ENCODE data around the gene TECTA.
"Not testable (repeated sequence)": the region's sequence is repeated elsewhere in the genome, so short reads cannot be mapped to it uniquely, and the experiment has no call there.

TECTA gene

DNA sequence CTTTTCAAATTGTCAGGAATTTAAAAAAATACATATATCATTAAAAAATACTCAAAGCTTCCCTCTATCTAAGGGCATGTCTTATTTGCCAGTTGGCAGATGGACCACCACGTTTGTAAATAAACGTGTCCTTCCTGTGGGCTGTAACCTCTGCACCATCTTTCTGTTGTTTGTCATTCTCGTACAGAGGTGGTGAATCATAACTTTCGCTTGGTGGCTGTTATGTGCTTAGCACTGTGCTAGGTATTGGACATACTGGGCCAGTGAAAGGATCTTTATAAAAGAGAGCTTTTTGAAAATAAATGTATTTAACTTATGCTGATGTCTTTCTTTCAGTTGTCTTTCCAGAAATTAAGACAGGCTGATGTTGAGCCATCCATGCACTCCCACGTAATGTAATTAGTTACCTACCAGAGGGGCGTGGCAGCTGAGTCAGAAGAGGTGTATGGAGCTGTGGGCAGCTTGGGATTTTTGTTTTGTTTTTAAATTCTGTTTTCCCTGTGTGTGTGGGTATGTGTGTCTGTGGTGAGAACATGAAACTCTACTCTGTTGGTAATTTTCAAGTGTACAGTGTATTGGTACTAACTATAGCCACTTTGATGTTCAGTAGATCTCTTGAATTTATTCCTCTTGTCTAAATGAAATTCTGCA is 62.7 kb downstream of the TECTA start:
- no peak for DNase-seq (ENCODE audit: extremely low spot score)
- ChIA-PET CTCF (interaction anchor here (0.9 kb wide), 1 partner anchor 31 kb away, joined by 3 read pairs; no protein-coding TSS in a partner anchor), POLR2A (no interaction called here)
- no peak for TF ChIP-seq CTCF (IDR thresholded peaks at IDR 0.05; ENCODE audit: control extremely low read depth, extremely low read depth, low read depth, missing control alignments)

DNA sequence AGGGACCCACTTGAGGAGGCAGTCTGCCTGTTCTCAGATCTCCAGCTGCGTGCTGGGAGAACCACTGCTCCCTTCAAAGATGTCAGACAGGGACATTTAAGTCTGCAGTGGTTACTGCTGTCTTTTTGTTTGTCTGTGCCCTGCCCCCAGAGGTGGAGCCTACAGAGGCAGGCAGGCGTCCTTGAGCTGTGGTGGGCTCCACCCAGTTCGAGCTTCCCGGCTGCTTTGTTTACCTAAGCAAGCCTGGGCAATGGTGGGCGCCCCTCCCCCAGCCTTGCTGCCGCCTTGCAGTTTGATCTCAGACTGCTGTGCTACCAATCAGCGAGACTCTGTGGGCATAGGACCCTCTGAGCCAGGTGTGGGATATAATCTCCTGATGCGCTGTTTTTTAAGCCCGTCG is 76.6 kb downstream of the TECTA start:
- POLR2A ChIA-PET; CTCF ChIA-PET; DNase-seq (ENCODE audit: extremely low spot score): not testable (repeated sequence)

DNA sequence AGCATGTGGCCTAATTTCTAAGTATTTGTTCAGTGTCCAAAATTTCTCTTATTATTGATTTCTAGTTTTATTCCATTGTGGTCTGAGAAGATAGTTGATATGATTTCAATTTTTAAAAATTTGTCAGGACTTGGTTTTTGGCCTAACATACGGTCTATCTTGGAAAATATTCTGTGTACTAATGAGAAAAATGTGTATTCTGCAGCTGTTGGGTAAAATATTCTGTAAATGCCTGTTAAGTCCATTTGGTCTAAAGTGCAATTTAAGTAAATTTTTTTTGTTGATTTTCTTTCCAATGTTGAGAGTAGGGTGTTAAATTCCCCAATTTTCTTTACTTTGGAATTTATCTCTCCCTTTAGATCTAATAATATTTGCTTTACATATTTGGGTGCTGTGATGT is 78.3 kb downstream of the TECTA start:
- ChIA-PET POLR2A (no interaction called here), CTCF (interaction anchor here (4.3 kb wide), 1 partner anchor 14 kb away, joined by 22 read pairs; no protein-coding TSS in a partner anchor)
- no peak for DNase-seq (ENCODE audit: extremely low spot score)
- no peak for TF ChIP-seq CTCF (IDR thresholded peaks at IDR 0.05; ENCODE audit: control extremely low read depth, extremely low read depth, low read depth, missing control alignments)

- no peak for DNase-seq (ENCODE audit: extremely low spot score)
- no peak for TF ChIP-seq CTCF (IDR thresholded peaks at IDR 0.05; ENCODE audit: control extremely low read depth, extremely low read depth, low read depth, missing control alignments)
- POLR2A ChIA-PET = no interaction called here
- CTCF ChIA-PET = interaction anchor here (4.3 kb wide), 1 partner anchor 14 kb away, joined by 22 read pairs; no protein-coding TSS in a partner anchor
Observed at GRCh38 chr11:121180183-121180582, 79.1 kb downstream of the TECTA start.

- ChIA-PET POLR2A (no interaction called here), CTCF (no interaction called here)
- no peak for DNase-seq (ENCODE audit: extremely low spot score)
- TF ChIP-seq CTCF (IDR thresholded peaks at IDR 0.05; ENCODE audit: control extremely low read depth, extremely low read depth, low read depth, missing control alignments) = no peak
Observed at GRCh38 chr11:121188776-121189175, 87.7 kb downstream of the TECTA start.

GRCh38 chr11:121191818-121192217 is 90.8 kb downstream of the TECTA start:
- ChIA-PET CTCF (interaction anchor here (1.1 to 3.6 kb wide), 4 partner anchors 20 to 400 kb away, joined by 3 to 16 read pairs (median 4); no protein-coding TSS in a partner anchor), POLR2A (no interaction called here)
- DNase-seq (ENCODE audit: extremely low spot score) = no peak
- no peak for TF ChIP-seq CTCF (IDR thresholded peaks at IDR 0.05; ENCODE audit: control extremely low read depth, extremely low read depth, low read depth, missing control alignments)

DNA sequence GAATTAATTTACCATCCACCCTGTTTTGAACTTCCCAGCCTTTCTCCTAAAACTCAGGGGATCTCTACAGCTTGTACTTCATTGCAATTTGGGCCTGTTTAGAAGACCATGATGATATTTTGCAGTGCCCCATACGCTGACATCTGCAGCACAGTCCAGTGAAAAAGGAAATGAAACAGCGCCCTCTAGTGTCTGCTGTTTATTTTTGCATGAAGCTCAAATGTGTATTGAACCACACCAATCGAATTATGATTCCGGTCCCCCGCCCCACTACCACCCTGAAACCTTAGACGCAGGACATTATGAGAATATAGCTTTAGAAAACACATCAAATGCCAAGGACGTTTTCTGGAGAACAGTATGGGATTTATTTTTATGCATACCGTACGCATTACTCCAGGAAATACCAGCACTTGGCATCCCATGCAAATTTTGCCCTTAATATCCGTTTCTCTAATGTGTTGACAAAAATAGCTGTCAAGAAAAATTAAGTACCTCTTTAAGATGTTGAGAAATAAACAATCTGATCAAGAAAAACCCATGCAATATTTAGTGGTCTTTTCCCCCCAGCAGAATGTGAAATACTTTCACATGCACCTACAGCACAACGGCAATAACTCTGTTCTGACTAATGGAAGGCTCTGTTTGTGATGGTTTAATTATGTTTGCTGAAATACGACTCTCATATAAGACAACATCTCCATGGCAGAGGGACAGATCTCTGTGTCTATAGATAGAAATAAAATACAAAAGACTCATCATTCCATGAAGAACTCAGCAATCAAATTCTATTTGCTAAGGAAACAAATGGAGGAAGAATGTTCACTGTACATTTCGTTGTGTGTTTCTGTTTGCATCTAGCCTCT is 93.9 kb downstream of the TECTA start:
- CTCF ChIA-PET = interaction anchor here (0.6 to 3.6 kb wide), 58 partner anchors 8 to 693 kb away, joined by 3 to 22 read pairs (median 4); no protein-coding TSS in a partner anchor
- peak; percentile 76 for TF ChIP-seq CTCF (IDR thresholded peaks at IDR 0.05; ENCODE audit: control extremely low read depth, extremely low read depth, low read depth, missing control alignments)
- peak; percentile 69 for DNase-seq (ENCODE audit: extremely low spot score)

More for the DNA sequence above, 93.9 kb downstream of the TECTA start:
- POLR2A ChIA-PET = no interaction called here

All from GM10248 (cell line).